ENCODE results near the gene WDR82.

DNA sequence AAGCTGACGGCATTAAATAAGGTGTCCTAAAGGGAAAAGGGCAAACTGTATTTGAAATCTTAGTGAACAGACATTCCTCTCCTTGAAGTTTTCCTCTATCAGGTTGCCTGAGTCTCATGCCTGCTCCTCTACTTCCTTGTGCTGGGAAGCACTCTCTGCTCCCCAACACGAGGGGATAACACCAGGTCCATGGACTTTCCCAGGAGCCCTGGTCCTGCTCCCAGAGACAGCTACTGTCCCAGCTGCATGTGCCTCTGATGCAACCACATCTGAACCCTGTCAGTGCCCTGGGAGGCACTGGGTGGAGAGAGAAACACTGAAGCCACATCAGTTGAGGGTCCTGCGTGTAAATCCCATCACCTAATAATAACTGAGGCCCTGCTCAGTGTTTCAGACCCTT is 60.4 kb downstream of the WDR82 start:
- TF ChIP-seq, protein P1, sequence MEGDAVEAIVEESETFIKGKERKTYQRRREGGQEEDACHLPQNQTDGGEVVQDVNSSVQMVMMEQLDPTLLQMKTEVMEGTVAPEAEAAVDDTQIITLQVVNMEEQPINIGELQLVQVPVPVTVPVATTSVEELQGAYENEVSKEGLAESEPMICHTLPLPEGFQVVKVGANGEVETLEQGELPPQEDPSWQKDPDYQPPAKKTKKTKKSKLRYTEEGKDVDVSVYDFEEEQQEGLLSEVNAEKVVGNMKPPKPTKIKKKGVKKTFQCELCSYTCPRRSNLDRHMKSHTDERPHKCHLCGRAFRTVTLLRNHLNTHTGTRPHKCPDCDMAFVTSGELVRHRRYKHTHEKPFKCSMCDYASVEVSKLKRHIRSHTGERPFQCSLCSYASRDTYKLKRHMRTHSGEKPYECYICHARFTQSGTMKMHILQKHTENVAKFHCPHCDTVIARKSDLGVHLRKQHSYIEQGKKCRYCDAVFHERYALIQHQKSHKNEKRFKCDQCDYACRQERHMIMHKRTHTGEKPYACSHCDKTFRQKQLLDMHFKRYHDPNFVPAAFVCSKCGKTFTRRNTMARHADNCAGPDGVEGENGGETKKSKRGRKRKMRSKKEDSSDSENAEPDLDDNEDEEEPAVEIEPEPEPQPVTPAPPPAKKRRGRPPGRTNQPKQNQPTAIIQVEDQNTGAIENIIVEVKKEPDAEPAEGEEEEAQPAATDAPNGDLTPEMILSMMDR (IDR thresholded peaks at IDR 0.05) = no peak
- no peak for TF ChIP-seq POLR2A (IDR thresholded peaks at IDR 0.05)
- TF ChIP-seq POLR2AphosphoS5 (IDR thresholded peaks at IDR 0.05) = no peak
- TF ChIP-seq EP300 (IDR thresholded peaks at IDR 0.05; ENCODE audit: low read depth) = no peak
